ENCODE results near the gene TMEM141.
"Not testable (repeated sequence)": the region's sequence is repeated elsewhere in the genome, so short reads cannot be mapped to it uniquely, and the experiment has no call there.

The TMEM141 gene

GRCh38 chr9:136835932-136836904 is 45.1 kb downstream of the TMEM141 start:
- DNase-seq (ENCODE audit: low read depth, low spot score) = no peak
- H3K4me3 ChIP-seq (ENCODE audit: low read depth, low read length) = no peak overlapping the region
- CTCF ChIA-PET = interaction anchor here (1.2 to 1.3 kb wide), 3 partner anchors 17 to 193 kb away, joined by 3 to 4 read pairs (median 4); no protein-coding TSS in a partner anchor
- POLR2A ChIA-PET = interaction anchor here (1.2 kb wide), 1 partner anchor 28 kb away, joined by 4 read pairs; the partner anchor contains the start of gene RABL6
- TF ChIP-seq CTCF (IDR thresholded peaks at IDR 0.05; ENCODE audit: insufficient read depth, low read length, missing control alignments) = no peak

DNA sequence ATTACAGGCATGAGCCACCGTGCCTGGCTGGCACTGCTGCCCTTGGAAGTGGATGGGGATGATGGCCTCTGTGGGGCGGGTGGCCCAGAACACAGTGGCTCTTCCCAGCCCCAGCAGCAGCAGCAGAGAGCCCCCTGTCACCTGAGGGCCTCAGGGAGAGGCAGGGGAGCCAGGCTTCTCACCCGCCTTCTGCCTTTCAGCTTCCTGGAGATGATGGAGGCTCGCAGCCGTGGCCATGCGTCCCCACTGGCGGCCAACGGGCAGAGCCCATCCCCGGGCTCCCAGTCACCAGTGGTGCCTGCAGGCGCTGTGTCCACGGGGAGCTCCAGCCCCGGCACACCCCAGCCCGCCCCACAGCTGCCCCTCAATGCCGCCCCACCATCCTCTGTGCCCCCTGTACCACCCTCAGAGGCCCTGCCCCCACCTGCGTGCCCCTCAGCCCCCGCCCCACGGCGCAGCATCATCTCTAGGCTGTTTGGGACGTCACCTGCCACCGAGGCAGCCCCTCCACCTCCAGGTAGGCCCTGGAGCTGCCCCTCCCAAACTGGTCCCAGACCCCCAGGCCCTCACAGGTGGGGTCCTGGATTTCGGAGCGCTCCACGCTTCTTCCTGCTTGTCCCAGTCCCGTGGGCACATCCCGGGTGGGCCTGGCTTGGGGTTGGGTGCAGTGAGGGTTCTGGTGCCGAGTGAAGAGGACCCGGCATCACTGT is 46.2 kb downstream of the TMEM141 start:
- POLR2A ChIA-PET = interaction anchor here (1.8 kb wide), 1 partner anchor 10 kb away, joined by 6 read pairs; no protein-coding TSS in a partner anchor
- DNase-seq (ENCODE audit: low read depth, low spot score) = no peak
- H3K4me3 ChIP-seq (ENCODE audit: low read depth, low read length) = no peak overlapping the region
- CTCF ChIA-PET = no interaction called here
- no peak for TF ChIP-seq CTCF (IDR thresholded peaks at IDR 0.05; ENCODE audit: insufficient read depth, low read length, missing control alignments)

- H3K4me3 ChIP-seq (ENCODE audit: low read depth, low read length); CTCF ChIA-PET; DNase-seq (ENCODE audit: low read depth, low spot score): not testable (repeated sequence)
- POLR2A ChIA-PET = interaction anchor here (1.8 kb wide), 1 partner anchor 9 kb away, joined by 6 read pairs; no protein-coding TSS in a partner anchor
Measured at GRCh38 chr9:136837856-136838277, 46.7 kb downstream of the TMEM141 start.

GRCh38 chr9:136838314-136839228 is 47.4 kb downstream of the TMEM141 start:
- TF ChIP-seq CTCF (IDR thresholded peaks at IDR 0.05; ENCODE audit: insufficient read depth, low read length, missing control alignments) = no peak
- DNase-seq (ENCODE audit: low read depth, low spot score) = no peak
- ChIA-PET POLR2A (interaction anchor here (1.8 kb wide), 1 partner anchor 8 kb away, joined by 6 read pairs; no protein-coding TSS in a partner anchor), CTCF (no interaction called here)
- no peak overlapping the region for H3K4me3 ChIP-seq (ENCODE audit: low read depth, low read length)

GRCh38 chr9:136839229-136840139 is 48.3 kb downstream of the TMEM141 start:
- H3K4me3 ChIP-seq (ENCODE audit: low read depth, low read length) = no peak overlapping the region
- ChIA-PET CTCF (interaction anchor here (1.0 to 1.7 kb wide), 2 partner anchors 9 to 190 kb away, joined by 3 to 5 read pairs; no protein-coding TSS in a partner anchor), POLR2A (no interaction called here)
- no peak for TF ChIP-seq CTCF (IDR thresholded peaks at IDR 0.05; ENCODE audit: insufficient read depth, low read length, missing control alignments)
- no peak for DNase-seq (ENCODE audit: low read depth, low spot score)

Data from AG04449 (cell line).